Measurements from ENCODE around the gene NAA10.

- no peak for TF ChIP-seq ZFX (IDR thresholded peaks at IDR 0.05)
- TF ChIP-seq CTCF (conservative IDR thresholded peaks at IDR 0.05): no peak
Measured at GRCh38 chrX:153882086-153882498, 52.7 kb downstream of the NAA10 start.

All from C4-2B (cell line).